Putamen (tissue), 1 donor: ENCODE results near the gene RETN.
A peak's percentile ranks its signal among the peaks of the same experiment; 100 is the strongest.
"Not testable (repeated sequence)": the region's sequence is repeated elsewhere in the genome, so short reads cannot be mapped to it uniquely, and the experiment has no call there.

Source experiments
- DNase-seq: peaks from one replicate; pipeline ENCODE4 v3.0.0-alpha.2; 2016; ENCODE audit warnings: low spot score

Gene RETN

DNA sequence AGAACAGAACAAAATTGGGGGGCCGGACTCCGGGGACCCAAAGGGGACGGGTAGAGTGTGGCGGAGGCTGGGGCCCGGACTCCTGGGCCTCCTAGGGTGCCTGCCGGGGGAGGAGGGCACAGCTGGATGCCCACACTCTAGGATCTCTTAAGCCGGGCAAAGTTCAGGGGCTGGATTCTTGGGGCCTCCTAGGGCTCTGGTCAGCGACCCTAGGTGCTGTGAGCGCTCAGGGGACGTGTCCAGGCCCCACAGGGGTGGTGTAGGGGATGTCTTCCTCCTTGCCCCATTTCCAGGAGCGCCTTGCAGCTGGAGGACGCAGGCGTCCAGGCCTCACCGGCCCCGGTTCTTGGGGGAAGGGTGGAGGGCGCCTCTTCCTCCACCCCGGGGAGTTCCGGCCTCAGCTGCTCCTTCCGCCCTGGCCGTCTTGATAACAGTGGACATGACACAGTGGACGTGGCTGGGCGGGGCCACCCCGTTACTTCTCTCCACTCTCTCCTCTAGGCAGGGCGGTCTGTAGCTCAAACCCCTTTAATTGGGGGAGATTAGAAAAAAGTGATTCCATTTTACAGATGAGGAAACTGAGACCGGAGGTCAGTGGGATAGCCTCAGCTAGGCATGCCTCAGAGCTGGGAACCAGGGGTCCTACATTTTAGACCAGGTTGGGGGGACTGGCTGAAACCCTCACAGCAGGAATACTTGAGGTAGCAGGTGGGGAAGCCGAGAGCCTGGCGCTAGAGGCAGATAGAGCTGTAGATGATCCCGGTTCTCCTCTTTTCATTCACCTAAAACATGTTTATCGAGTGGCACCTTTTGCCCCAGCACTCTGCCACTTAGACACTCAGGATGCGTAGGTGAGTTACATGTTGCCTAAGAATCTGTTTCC is 31.2 kb upstream of the RETN start:
- DNase-seq: no peak

DNA sequence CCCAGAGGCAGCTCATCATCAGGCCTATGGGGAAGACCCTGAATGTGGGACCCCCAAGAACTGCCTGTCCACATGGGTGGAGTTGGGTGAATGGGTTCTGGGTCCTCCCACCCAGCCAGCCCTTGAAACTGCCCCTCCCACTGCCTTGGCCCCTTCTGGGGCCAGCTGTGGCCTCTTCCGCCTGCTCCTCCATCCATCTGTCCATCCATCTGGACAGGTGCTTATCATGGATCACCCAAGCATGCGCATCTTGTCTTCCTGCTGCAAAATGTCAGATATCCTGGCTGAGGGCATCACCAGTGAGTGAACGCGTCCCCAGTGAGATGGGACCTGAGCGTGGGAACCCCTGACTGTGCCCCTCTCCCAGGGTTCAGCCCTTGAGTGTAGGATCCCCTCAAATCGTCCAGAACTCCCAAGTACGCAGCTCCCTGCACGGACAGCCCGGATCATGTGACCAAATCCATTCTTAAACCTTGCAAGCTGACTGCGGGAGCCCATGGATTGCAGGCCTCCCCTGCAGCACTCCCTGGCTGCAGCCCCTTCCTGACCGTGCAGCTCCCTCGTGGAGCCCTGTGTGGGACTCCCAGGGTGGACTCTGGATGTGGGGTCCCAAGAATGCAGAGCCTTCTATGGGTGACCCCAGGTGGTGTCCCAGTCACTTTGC is 29.9 kb upstream of the RETN start:
- DNase-seq: no peak

DNA sequence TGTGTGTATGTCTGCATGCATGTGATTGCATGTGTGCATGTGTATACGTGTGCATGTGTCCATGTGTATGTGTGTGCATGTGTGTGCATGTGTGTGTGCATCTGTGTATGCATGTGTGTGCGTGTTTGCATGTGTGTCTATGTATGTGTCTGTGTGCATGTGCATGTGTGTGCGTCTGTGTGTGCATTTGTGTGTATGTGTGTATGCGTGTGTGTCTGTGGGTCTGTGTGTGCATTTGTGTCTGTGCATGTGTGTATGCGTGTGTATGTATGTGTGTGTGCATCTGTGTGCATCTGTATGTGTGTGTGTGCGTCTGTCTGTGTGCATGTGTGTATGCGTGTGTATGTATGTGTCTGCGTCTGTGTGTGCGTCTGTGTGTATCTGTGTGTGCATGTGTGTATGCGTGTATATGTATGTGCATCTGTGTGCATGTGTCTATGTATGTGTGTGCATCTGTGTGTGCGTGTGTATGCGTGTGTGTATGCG is 28.9 kb upstream of the RETN start:
- DNase-seq: no peak

GRCh38 chr19:7640803-7641202 is 28.0 kb upstream of the RETN start:
- DNase-seq: no peak

DNA sequence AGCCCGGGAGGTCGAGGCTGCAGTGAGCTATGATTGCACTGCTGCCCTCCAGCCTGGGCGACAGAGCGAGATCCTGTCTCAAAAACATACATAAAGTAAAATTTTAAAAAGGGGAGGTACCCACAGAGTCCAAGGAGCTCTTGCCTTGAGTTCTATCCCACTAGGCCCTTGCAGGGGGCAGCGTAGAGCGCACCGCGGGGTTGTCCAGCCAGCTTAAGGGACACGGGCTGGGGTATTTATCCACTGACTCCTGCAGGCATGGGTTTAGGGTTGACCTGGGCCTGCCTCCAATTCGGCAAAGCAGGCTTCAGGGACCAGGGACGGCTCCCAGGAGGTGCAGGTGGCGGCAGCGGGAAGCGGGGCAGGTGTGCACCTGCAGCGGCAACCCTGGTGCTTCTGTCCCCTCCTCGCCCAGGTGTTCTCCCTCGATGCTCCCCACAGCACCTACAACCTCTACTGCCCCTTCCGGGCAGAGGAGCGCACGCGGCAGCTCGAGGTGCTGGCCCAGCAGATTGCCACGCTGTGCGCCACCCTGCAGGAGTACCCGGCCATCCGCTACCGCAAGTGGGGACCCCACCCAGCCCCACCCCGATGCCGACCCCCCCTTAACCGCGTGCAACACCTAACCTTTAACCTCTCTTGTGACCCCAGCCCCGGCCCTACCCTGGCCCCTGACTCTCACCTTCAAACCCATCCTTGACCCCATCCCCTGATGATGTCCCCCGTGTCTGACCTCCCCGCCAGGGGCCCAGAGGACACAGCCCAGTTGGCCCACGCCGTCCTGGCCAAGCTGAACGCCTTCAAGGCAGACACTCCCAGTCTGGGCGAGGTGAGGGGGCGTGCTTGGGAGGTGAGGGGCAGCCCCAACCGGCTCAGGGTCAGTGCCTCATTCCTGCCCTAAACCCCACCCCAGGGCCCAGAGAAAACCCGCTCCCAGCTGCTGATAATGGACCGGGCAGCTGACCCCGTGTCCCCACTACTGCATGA is 27.3 kb upstream of the RETN start:
- no peak for DNase-seq

- DNase-seq: no peak
Measured at GRCh38 chr19:7642295-7643030, 26.4 kb upstream of the RETN start.

- no peak for DNase-seq
Measured at GRCh38 chr19:7643031-7643415, 25.8 kb upstream of the RETN start.

DNA sequence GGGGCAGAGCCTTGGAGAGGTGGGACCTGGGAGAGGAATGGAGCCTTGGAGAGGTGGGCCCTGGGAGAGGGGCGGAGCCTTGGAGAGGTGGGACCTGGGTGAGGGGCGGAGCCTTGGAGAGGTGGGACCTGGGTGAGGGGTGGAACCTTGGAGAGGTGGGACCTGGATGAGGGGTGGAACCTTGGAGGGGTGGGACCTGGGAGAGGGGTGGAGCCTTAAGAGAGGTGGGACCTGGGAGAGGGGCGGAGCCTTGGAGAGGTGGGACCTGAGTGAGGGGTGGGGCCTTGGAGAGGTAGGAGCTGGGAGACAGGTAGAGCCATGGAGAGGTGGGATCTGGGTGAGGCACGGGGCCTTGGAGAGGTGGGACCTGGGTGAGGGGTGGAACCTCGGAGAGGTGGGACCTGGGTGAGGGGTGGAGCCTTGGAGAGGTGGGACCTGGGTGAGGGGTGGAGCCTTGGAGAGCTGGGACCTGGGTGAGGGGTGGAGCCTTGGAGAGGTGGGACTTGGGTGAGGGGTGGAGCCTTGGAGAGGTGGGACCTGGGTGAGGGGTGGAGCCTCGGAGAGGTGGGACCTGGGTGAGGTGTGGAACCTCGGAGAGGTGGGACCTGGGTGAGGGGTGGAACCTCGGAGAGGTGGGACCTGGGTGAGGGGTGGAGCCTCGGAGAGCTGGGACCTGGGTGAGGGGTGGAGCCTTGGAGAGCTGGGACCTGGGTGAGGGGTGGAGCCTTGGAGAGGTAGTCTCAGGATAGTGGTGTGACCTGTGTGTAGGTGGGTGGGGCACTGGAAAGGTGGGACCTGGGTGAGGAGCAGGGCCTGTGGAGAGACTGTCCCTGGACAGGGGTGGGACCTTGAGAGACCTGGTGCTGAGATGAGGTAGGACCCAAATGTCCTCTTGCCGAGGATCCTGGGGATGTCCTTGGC is 25.0 kb upstream of the RETN start:
- not testable (repeated sequence) for DNase-seq

GRCh38 chr19:7644550-7644877 is 24.3 kb upstream of the RETN start:
- DNase-seq: no peak

DNA sequence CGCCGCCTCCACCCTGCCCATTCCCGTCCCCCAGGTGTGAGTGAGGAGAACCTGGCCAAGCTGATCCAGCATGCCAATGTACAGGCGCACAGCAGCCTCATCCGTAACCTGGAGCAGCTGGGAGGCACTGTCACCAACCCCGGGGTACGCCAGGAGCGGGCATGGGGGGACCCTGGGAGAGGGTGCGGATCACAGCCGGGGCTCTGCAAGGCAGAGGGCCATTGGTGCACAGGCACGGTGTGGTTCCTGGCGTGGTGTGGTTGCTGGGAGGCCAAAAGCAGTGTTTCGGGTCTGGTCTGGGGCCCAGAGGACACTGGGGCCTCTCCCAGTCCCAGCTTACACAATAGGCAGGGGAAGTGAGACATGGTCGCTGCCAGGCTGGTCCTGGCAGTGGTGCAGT is 23.7 kb upstream of the RETN start:
- no peak for DNase-seq

GRCh38 chr19:7645656-7646425 is 23.0 kb upstream of the RETN start:
- no peak for DNase-seq

DNA sequence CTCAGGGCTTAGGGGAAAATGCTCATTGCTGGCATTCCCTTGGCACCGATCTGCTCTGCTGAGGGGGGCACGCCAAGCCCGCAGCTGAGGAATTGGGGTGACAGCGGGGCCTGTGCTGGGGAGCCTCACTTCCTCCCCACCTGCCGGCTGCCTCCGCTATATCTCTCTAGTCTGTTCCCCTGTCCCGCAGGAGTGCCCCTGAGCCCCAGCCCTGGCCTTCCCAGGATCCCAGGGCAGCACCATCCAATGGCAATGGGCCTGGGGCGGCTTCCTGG is 22.5 kb upstream of the RETN start:
- DNase-seq: no peak

- no peak for DNase-seq
Measured at GRCh38 chr19:7647156-7647555, 21.7 kb upstream of the RETN start.

DNA sequence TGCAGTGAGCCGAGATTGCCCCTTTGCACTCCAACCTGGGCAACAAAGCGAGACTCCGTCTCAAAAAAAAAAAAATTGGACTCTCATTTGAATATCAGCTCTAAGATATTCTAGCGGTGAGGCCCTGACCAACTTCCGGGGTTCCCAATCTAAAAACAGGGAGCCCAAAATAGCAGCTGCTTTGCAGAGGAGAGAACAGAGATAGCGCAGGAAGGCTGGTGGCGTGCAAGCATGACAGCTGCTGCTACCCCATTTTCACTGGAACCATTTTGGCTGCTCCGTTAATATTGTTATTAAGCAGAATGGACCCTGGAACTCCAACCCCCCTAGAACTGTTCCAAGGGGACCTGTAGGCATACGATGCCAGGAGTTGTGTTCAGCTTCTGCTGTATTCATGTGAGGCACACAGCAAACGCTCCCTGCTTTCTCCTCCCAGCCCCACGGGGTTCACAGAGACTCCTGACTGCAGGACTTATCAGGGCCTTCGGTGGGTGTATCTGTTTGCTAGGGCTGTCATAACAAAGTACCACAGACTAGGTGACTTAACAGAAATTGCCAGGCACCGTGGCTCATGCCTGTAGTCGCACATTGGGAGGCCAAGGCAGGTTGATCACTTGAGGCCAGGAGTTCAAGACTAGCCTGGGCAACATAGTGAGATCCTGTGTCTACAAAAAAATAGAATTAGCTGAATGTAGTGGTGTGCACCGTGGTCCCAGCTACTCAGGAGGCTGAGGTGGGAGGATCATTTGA is 20.4 kb upstream of the RETN start:
- no peak for DNase-seq

GRCh38 chr19:7650148-7650547 is 18.7 kb upstream of the RETN start:
- no peak for DNase-seq

GRCh38 chr19:7652061-7652641 is 16.7 kb upstream of the RETN start:
- DNase-seq: peak; percentile 39

DNA sequence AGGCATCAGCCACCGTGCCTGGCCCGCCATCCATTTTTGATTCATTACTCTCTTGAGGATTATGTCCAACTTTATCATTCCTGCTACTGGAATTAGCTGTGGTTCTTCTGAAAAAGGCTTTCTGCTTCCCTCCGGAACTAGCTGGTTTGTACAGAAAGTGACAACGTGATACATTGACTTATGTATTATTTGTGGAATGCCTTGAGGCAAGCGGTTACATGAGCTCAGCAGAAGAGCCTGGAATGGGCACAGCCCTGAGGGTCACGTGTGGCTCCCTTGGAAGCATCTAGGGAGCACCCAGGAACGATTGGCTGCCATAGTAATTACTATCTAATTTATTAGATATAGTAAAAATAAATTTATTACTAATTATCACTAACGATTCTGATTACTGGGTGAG is 14.4 kb upstream of the RETN start:
- no peak for DNase-seq

DNA sequence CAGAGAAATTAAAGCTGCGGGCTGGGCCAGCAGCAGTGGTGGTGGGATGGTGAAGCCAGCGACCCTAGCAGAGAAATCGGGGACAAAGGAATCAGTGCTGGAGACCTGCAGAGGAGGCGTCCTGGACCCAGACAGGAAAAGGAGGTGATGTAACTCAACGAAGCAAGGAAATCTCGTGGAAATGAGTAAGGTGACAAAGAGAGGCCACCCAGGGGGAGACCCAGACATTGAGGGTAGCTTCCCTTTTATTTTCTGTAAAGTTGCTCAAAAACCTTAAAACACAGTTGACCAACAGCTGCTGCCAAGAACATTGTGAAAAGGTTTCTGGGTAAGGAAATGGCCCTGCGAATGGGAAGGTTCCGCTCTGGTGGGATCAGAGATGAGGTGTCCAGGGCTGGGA is 13.3 kb upstream of the RETN start:
- DNase-seq: no peak
